GM18870 (cell line): ENCODE measurements around the gene NAGA.

Experiments used
- ATAC-seq: cut with Tn5 transposase; IDR thresholded peaks from one replicate; pipeline ENCODE4 v1.9.1; 2021; ENCODE audit warnings: moderate library complexity; ENCODE audit not compliant: unreplicated experiment

Gene NAGA

GRCh38 chr22:42050641-42051180 lies 19.9 kb downstream of the NAGA start:
- ATAC-seq, result no peak

DNA sequence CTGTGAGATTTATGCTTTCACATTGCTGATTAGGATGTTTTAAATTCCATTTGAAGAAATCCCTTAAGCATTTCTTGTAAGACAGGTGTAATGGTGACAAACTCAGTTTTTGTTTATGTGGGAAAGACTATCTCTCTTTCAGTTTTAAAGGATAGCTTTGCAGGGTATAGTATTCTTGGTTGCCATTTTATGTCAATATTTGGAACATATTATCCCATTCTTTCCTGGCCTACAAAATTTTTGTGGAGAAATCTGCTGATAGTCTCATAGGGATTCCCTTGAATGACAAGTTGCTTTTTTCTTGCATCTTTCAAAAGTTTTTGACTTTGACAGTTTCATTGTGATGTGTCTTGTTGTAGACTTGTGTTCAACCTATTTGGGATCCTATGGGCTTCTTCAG lies 28.8 kb downstream of the NAGA start:
- ATAC-seq, result no peak

GRCh38 chr22:42039271-42039670 lies 31.3 kb downstream of the NAGA start:
- ATAC-seq, result no peak

- no peak for ATAC-seq
These were observed 35.4 kb downstream of the NAGA start for GRCh38 chr22:42035256-42035655.

DNA sequence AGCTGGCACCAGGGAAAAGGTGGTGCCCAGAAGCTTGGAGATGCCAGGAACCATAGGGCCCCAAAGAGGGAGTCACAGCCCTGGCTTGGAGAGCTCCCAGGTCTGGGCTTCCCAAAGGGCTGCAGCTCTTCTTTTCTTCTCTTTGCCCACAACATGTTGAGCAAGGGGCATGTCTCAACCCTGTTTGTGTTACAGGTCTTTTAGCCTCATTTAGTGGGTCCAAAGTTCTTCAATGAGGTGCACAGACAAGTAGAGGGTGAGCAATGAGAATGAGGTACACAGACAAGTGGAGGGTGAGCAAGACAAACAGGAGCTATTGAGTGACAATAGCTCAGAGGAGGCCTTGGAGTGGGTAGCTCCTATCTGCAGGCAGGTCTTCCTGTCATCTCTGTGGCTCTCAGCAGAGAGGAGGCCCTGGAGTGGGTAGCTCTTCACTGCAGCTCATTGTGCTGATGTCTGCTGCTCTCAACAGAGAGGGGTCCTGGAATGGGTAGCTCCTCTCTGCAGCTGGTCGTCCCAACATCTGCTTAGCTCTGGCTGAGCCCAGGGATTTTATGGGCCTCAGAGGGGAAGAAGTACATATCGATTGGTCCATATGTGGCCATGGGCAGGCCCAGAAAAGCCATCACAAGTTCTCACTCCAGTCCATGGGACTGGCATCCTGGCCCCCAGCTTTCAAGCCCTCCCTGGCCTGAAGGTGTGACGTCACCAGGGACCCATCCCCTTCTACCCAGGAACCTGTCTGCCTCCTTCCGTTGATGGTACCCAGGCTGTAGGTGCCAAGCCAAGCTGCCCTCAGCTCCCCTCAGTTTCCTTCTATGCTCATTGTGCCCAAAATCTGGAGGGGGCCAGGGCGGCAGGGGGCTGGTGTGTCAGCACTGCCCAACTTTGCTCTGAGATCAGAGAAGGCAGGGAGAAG lies 37.1 kb downstream of the NAGA start:
- no peak for ATAC-seq

- ATAC-seq, result no peak
These were observed 43.9 kb downstream of the NAGA start for GRCh38 chr22:42026705-42027104.

DNA sequence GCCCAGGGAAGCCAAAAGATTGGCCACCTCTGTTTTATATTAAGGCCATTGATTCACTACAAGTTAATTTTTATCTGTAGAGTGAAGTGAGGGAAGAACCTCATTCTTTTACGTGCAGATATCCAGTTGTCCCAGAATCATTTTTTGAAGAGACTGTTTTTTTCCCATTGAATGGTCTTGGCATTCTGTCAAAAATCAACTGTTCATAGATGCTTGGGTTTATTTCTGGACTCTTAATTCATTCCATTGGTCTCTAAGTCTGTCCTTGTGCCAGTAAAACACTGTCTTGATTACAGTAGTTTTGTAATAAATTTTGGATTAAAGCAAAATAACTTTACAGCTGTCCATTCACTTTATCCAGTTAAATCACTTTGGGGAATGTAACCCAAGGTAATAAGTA lies 45.2 kb downstream of the NAGA start:
- no peak for ATAC-seq

DNA sequence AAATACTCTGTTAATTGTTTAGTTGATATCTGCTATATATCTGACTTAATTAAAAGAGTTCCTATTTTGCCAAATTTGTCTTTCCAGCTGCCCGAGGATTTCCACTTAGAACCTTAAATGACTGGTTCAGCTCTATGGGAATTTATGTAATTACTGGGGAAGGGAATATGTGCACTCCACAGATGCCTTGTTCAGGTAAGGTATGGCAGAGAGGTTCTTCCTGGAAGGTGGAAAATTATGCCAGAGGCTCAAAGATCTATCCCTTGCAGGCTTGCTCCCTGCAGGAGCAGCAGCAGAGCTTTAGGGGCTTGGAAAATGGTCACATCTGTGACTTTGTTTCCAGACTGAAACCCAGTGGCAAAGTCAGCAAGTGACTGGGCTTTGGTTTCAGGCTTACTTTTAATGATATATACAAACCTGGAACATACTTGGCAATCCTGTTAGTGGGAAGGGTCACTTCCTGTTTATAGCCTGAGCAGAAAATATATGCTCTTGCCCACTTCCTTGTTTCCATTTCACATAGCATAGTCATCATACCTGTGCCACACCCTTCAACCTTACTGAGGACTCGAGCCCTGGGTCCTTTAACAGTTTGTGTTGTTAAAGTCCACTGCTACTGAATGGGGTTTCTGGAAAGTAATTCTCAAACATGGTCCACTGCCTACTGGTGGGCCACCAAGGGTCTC lies 48.3 kb downstream of the NAGA start:
- no peak for ATAC-seq

DNA sequence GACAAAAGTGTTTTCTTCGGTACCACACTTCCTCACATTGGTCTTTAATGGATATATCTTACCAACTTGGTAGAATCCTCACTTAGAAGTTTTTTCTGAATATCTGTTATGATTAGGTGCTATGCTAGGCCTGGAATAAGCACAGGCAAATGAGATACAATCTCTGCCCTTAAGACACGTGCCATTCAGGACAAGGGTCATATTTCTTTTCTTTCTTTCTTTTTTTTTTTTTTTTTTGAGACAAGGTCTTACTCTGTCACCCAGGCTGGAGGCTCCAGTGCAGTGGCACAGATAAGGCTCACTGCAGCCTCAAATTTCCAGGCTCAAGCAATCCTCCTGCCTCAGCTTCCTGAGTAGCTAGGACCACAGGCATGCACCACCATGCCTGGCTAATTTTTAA lies 49.0 kb downstream of the NAGA start:
- no peak for ATAC-seq

DNA sequence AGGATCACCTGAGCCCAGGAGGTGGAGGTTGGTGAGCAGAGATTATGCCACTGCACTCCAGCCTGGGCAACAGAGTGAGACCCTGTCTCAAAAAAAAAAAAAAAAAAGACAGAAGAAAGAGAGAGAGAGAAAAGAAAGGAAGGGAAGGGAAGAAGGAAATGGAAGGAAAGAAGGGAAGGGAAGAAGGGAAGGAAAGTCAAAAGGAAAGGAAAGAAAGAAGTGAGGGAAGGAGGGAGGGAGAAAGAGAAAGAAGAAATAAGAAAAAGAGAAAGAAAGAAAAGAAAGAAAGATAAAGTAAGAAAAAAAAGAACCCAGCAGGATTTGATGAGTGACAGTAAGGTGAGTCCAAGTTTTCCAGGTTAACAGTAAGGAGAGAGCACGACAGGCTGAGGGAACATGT lies 52.4 kb downstream of the NAGA start:
- no peak for ATAC-seq

DNA sequence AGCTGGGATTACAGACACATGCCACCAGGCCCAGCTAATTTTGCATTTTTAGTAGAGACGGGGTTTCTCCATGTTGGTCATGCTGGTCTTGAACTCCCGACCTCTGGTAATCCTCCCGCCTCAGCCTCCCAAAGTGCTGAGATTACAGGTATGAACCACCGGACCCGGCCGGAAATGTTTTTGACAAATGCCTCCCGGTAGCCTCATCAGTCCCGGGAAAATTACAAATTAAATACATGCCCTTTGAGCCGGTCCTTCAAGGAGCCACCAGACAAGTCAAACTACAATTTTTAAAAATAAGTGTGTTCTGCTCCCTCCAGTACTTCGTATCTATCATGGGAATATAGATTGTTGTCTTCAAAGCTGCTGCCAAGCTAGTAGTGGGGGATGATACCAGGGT lies 54.5 kb downstream of the NAGA start:
- no peak for ATAC-seq

GRCh38 chr22:42013385-42013784 lies 57.2 kb downstream of the NAGA start:
- ATAC-seq, result no peak

DNA sequence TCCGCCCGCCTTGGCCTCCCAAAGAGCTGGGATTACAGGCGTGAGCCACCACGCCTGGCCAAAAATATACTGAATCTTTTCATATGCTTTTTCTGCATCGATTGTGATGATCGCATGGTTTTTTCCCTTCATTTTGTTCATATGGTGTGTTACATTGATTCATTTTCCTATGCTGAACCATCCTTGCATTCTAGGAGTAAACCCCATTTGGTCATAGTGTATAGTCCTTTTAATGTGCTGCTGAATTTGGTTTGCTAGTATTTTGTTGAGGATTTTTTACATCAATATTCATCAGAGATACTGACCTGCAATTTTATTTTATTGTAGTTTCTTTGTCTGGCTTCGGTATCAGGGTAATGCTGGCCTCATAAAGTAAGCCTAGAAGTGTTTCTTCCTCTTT lies 59.8 kb downstream of the NAGA start:
- ATAC-seq, result no peak
